ENCODE data around the gene TFB2M. TPM values are rescaled to one million over a fixed set of nuclear protein-coding genes. Genes with fewer than 3 reads are reported as not detected.

Gene TFB2M
- total and polyA plus RNA-seq, 2 of the 13 experiments (the other 11 are each of a cell fraction or from before 2014, with no cell fraction given): 15.7 to 31.4 TPM

DNA sequence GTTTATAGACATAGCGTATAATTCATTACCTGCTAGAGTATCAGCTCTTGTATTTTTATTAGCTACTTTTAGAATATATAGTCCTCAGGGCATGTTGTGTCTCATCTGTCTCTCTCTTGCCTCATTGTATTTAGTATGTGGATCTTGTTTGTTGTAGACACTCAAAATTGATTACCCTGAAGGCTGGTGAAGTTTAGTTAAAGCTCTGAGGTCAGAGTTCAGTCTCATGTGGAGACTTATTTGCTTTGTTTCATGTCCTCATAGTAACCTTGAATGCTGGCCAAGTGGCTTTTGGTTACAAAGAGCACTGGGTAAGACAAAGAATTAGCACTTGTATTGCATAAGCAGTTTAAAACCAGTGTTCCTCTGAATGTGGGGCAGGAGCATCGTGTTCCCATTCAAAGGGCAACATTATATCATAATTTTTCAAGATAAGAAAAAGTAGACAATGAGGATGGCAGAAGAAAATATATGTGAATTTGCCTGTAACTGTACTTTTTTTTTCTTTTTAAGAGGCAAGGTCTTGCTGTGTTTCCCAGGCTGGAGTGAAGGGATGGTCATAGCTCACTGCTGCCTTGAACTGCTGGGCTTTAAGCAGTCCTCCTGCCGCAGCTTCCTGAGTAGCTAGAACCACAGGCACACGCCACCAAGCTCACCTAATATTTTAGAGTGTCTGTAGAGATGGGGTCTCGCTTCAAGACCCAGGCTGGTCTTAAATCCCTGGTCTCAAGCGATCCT is 17.6 kb upstream of the TFB2M start (continued):
- no peak for TF ChIP-seq GABPA (IDR thresholded peaks at IDR 0.05; ENCODE audit: low read depth, low read length)
- peak; percentile 63 for TF ChIP-seq GABPA (CRISPR knock-in tag; IDR thresholded peaks at IDR 0.05; ENCODE audit: low read depth)
- no peak for TF ChIP-seq RFX5 (IDR thresholded peaks at IDR 0.05; ENCODE audit: low read depth, low read length)
- peak; percentile 61; the same call in 1 of the 2 replicates for TF ChIP-seq ZNF3 (CRISPR knock-in tag; IDR thresholded peaks at IDR 0.05)
- no peak for TF ChIP-seq RBM22 (optimal IDR thresholded peaks at IDR 0.05; ENCODE audit: low read length)
- TF ChIP-seq, protein P1, sequence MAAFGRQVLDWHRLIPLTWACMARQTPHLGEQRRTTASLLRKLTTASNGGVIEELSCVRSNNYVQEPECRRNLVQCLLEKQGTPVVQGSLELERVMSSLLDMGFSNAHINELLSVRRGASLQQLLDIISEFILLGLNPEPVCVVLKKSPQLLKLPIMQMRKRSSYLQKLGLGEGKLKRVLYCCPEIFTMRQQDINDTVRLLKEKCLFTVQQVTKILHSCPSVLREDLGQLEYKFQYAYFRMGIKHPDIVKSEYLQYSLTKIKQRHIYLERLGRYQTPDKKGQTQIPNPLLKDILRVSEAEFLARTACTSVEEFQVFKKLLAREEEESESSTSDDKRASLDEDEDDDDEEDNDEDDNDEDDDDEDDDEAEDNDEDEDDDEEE (CRISPR knock-in tag; IDR thresholded peaks at IDR 0.05): no peak
- no peak for TF ChIP-seq RELA (CRISPR knock-in tag; IDR thresholded peaks at IDR 0.05)
- TF ChIP-seq ZNF235 (CRISPR knock-in tag; IDR thresholded peaks at IDR 0.05; ENCODE audit: borderline replicate concordance): no peak
- TF ChIP-seq, protein P2, sequence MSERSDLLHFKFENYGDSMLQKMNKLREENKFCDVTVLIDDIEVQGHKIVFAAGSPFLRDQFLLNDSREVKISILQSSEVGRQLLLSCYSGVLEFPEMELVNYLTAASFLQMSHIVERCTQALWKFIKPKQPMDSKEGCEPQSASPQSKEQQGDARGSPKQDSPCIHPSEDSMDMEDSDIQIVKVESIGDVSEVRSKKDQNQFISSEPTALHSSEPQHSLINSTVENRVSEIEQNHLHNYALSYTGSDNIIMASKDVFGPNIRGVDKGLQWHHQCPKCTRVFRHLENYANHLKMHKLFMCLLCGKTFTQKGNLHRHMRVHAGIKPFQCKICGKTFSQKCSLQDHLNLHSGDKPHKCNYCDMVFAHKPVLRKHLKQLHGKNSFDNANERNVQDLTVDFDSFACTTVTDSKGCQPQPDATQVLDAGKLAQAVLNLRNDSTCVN (CRISPR knock-in tag; IDR thresholded peaks at IDR 0.05; ENCODE audit: borderline replicate concordance): no peak
- TF ChIP-seq NFRKB (IDR thresholded peaks at IDR 0.05): no peak
- TF ChIP-seq ZFP62 (CRISPR knock-in tag; IDR thresholded peaks at IDR 0.05): no peak
- no peak for TF ChIP-seq MLLT10 (CRISPR knock-in tag; IDR thresholded peaks at IDR 0.05)
- TF ChIP-seq MXD4 (CRISPR knock-in tag; IDR thresholded peaks at IDR 0.05): no peak
- TF ChIP-seq ZSCAN9 (CRISPR knock-in tag; IDR thresholded peaks at IDR 0.05; ENCODE audit: borderline replicate concordance): peak; percentile 80; the same call in 1 of the 2 replicates
- peak; percentile 73; the same call in 1 of the 2 replicates for TF ChIP-seq ZNF367 (CRISPR knock-in tag; IDR thresholded peaks at IDR 0.05; ENCODE audit: borderline replicate concordance)
- TF ChIP-seq, protein P3, sequence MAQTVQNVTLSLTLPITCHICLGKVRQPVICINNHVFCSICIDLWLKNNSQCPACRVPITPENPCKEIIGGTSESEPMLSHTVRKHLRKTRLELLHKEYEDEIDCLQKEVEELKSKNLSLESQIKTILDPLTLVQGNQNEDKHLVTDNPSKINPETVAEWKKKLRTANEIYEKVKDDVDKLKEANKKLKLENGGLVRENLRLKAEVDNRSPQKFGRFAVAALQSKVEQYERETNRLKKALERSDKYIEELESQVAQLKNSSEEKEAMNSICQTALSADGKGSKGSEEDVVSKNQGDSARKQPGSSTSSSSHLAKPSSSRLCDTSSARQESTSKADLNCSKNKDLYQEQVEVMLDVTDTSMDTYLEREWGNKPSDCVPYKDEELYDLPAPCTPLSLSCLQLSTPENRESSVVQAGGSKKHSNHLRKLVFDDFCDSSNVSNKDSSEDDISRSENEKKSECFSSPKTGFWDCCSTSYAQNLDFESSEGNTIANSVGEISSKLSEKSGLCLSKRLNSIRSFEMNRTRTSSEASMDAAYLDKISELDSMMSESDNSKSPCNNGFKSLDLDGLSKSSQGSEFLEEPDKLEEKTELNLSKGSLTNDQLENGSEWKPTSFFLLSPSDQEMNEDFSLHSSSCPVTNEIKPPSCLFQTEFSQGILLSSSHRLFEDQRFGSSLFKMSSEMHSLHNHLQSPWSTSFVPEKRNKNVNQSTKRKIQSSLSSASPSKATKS (CRISPR knock-in tag; IDR thresholded peaks at IDR 0.05): no peak
- TF ChIP-seq, protein P4, sequence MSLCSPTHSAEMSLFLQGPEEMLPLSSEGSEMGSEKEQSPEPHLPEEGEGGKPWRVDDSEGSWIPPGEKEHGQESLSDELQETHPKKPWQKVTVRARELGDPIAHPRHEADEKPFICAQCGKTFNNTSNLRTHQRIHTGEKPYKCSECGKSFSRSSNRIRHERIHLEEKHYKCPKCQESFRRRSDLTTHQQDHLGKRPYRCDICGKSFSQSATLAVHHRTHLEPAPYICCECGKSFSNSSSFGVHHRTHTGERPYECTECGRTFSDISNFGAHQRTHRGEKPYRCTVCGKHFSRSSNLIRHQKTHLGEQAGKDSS (CRISPR knock-in tag; IDR thresholded peaks at IDR 0.05; ENCODE audit: borderline replicate concordance, low read depth): peak; percentile 55; the same call in 1 of the 2 replicates
- TF ChIP-seq ZNF451 (CRISPR knock-in tag; IDR thresholded peaks at IDR 0.05): no peak
- peak; percentile 64; the same call in 1 of the 2 replicates for TF ChIP-seq ERF (CRISPR knock-in tag; IDR thresholded peaks at IDR 0.05)
- TF ChIP-seq, protein P5, sequence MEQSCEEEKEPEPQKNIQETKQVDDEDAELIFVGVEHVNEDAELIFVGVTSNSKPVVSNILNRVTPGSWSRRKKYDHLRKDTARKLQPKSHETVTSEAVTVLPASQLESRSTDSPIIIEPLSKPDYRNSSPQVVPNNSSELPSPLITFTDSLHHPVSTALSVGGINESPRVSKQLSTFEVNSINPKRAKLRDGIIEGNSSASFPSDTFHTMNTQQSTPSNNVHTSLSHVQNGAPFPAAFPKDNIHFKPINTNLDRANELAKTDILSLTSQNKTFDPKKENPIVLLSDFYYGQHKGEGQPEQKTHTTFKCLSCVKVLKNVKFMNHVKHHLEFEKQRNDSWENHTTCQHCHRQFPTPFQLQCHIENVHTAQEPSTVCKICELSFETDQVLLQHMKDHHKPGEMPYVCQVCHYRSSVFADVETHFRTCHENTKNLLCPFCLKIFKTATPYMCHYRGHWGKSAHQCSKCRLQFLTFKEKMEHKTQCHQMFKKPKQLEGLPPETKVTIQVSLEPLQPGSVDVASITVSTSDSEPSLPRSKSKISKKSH (CRISPR knock-in tag; IDR thresholded peaks at IDR 0.05; ENCODE audit: borderline replicate concordance): no peak
- no peak for TF ChIP-seq ATRX (CRISPR knock-in tag; IDR thresholded peaks at IDR 0.05; ENCODE audit: borderline replicate concordance)
- TF ChIP-seq ZFP37 (CRISPR knock-in tag; IDR thresholded peaks at IDR 0.05; ENCODE audit: borderline replicate concordance): no peak
- no peak for TF ChIP-seq GPN1 (CRISPR knock-in tag; IDR thresholded peaks at IDR 0.05; ENCODE audit: borderline replicate concordance)
- no peak for TF ChIP-seq KLF12 (CRISPR knock-in tag; IDR thresholded peaks at IDR 0.05; ENCODE audit: borderline replicate concordance)
- no peak for TF ChIP-seq PTBP1 (IDR thresholded peaks at IDR 0.05; ENCODE audit: low read depth, low read length, poor library complexity, severe bottlenecking)
